ENCODE measurements around the gene CHERP.

Gene CHERP

DNA sequence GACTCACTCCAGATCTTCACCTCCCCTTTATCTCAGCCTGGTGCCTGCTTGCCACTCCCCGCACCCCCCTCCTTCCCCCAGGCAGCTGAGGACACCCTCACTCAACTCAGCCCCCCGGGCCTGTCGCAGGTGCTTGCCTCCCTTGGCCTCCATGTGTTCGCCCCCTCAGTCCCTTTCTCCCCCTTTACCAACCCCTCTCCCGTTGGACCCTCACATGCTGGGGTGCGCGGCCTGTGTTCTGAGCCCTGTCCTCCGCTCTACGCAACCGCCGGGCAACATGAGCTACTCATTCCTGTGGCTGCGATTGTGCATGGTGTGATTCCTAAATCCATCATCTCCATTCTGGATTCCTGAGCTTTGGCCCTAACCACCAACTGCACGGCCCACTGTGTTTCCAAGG is 5.1 kb downstream of the CHERP start:
- DNase-seq, result no peak

DNA sequence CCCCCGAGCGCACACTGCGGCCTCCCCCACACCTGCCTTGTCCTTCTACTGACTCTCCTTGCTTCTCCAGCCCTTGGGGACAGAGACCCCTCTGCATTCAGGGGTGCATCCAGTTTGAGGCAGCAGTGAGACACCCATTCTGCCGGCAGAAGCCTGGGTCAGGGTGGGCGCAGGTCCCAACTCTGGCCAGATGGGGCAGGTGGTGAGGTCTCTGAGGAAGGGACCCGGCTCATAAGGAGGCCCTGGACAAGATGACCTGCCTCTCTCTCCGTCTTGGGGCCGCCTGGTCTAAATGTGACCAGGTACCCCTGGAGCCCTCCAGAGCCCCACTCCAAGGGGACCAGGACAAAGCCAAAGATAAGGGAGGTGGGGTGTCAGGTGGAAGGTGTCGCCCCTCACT is 6.1 kb downstream of the CHERP start:
- no peak for DNase-seq

DNA sequence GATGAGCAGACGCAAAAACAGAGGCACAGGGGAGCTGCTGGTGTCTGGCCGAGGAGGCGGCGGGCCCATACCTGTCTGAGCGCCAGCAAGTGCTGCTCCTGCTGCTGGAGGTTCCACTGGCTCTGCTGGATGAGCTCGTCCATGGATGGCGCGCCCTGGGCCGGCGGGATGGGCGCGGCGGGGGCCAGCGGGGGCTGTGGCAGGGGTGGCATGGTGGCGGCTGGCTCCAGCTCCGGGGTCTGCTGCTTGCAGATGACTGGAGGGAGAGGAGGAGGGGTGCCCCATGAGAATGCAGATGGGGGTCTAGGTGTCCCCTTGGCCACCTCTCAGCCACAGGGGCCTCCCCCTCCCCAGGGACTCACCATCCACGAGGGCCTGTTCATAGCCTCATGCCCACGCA is 6.9 kb downstream of the CHERP start:
- no peak for DNase-seq

DNA sequence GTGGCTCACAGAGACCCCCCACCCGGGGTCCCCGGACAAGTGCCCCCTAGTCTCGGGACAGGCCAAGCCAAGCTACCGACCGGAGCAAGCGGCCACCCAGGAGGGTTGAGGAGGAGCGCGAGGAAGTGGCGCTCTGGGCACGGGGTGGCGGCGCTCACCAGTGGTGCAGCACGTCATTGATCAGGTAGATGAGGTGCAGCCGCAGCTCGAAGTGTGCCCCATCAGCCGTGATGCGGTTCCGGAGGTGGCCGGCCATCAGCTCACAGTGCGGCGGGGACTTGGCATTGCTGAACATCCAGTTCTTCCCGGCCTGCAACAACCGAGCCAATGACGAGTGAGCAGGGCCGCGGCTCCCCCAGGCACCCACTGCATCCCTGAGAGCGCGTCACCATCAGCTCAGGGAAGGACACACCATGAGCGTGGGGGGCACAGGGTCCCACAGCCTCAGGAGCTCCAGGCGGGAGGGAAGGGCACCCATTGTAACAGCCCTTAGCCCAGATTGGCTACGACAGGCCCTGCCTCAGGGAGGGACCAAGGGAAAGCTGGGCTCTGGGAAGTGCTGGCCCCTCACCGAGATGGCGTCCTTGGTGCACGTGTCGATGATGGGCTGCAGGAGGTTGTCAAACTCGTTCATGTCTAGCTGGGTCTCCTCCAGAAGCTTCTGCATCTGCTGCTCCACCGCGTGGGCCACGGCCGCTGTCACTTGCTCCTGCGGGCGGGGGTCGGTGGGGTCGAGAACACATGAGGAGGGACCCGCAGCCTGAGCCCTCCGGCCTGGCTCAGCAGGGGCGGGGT is 9.6 kb downstream of the CHERP start:
- no peak for DNase-seq

DNA sequence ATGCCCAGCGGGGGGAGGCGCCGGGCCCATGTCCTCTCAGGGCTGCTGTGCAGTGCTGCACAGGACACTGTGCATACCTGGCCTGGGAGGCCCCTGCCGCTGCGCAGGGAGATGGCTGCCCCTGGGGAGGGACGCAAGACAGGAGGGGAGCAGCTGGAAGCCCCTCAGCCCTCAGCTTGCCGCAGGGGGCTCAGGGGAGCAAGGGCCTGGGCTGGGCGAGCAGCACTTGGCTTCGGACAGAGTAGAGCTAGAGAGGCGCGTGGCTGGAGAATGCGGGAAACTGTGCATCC is 10.9 kb downstream of the CHERP start:
- no peak for DNase-seq

DNA sequence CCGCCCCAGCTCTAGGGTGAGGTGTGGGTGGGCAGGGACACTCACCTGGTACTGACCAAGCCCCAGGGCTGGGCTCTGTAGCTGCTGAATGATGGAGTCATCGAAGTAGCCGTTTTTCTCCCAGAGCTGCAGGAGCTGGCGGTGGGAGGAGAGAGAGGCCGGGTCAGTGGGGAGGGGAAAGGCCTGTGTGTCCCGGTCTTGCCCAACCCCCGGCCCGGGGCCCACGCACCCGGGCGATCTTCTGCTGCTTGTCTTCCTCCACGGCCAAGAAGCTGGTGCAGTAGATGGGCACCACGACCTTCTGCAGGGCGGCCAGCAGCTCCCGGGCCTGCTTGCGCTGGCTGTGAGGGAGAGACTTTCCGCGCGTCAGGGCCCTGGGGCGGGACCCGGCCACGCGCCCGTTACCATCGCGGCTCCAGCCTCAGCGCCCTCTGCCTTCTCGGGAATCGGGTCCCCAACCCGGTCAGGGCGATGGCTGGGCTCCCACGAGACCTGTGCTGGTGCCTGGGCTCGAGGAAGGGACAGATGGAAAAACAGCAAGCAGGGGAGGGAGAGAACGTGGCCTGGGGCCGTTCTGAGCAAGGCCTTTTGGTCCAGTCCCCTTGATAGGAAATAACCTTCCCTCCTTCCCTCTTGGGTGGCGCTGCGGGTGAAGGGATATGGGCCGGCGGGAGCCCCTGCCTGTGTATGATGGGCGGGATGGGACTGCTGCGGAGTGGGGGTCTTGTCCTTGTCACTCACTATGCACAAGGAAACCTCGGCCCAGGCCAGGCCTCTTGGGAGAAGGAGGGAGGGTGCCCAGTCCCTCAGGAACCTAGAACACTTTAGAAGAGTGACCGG is 11.5 kb downstream of the CHERP start:
- DNase-seq, result no peak

- no peak for DNase-seq
Measured at GRCh38 chr19:16529466-16530144, 12.6 kb downstream of the CHERP start.

GRCh38 chr19:16527971-16528521 is 14.2 kb downstream of the CHERP start:
- peak; percentile 26 for DNase-seq

DNA sequence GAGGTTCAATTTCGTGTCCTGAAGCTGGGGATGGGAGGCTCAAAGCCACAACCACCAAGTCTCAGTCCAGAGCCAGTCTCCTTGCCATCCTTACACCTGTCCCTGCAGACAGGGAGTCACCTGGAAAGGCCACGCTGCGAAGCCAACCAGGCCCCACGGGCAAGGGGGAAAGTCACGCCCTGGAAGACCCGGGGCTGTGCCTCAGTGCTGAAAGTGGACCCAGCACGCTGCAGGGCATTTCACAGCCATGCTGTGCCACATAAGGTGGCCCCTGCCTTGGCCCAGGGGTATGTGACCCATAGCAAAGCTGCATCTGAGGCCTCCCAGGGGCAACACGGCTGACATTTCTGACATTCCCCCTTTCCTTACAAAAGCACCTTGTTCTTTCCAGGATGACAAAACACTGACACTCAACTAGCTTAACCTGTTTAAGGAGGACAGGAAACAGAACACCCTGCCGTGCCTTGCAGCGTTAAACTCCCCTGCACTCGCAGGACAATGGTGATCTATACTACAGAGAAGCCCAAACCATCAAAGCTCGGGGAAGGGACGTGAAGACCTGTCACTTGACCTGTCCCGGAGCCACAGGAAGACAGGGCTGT is 14.8 kb downstream of the CHERP start:
- no peak for DNase-seq

GRCh38 chr19:16525751-16526481 is 16.3 kb downstream of the CHERP start:
- DNase-seq, result no peak

- DNase-seq, result no peak
Measured at GRCh38 chr19:16524991-16525734, 17.1 kb downstream of the CHERP start.

- DNase-seq, result no peak
Measured at GRCh38 chr19:16522559-16523377, 19.5 kb downstream of the CHERP start.

- no peak for DNase-seq
Measured at GRCh38 chr19:16521715-16522289, 20.4 kb downstream of the CHERP start.

DNA sequence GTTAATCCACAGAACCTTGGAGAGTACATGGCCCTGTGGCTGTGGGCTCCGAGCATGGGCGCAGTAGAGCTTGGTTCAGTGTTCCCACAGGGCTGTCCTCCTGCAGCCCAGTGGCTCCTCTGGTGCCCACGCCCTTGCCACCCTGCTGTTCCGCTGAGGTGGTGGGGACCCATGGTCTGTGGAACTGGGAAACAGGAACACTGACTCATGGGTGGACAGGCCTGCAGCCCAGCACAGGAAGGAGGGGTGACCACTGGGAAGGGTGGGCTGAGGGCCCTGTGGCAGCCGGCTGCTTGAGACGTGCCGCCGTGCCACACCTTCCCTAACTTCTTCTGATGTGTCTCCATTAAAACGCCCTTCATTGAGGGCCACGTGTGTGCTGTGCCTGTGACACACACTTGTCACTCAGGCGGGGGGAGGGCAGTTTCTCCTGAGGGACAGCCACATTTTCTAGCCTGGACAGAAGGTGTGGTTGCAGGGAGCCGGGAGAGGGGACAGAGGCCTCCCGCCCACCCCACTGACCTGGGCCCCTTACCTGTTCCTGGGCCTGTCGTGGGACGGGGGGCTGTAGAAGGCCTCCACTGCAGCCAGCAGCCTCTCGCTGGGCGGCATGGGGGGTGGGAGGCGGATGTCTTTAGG is 21.1 kb downstream of the CHERP start:
- DNase-seq, result no peak

DNA sequence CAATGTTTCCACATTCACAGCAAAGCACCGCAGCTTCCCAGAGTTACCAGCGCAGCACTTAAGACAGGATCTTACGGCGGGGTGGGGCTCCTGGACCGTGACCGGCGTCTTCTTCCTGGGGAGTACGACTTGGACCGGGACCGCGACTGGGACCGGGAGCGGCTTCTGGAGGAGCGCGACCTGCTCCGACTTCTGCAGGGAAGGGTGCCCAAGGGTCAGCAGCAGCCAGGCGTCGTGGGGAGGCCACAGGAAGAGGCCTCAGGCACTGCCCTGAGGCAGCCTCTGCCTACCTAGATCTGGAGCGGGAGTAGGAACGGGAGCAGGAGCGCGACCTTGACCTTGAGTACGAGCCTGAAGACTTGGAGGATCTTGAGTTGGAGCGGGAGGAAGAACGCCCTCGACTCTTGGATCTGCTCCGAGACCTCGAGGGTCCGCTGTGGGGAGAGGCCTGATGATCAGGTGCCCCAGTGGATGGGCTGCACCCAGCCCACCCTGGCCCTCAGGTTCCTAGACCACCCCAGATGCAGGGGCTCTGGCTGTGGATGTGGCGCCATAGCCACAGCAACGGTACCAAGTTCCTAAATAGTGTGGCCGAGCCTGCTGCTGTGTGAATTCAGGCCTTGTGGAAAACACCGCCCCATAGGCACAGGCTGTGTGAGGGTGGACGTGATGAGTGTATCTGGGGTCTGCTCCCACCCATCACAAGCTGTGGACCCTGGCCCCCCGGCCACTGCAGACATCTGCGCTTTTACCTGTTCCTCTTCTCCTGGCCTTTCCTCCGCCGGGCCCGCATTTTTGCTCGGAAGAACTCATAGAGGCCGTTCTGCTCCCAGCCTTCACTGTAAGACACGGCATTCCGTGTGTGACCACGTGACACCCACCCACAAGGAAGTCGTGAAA is 21.9 kb downstream of the CHERP start:
- DNase-seq, result no peak

- DNase-seq, result no peak
Measured at GRCh38 chr19:16519230-16519687, 23.0 kb downstream of the CHERP start.

DNA sequence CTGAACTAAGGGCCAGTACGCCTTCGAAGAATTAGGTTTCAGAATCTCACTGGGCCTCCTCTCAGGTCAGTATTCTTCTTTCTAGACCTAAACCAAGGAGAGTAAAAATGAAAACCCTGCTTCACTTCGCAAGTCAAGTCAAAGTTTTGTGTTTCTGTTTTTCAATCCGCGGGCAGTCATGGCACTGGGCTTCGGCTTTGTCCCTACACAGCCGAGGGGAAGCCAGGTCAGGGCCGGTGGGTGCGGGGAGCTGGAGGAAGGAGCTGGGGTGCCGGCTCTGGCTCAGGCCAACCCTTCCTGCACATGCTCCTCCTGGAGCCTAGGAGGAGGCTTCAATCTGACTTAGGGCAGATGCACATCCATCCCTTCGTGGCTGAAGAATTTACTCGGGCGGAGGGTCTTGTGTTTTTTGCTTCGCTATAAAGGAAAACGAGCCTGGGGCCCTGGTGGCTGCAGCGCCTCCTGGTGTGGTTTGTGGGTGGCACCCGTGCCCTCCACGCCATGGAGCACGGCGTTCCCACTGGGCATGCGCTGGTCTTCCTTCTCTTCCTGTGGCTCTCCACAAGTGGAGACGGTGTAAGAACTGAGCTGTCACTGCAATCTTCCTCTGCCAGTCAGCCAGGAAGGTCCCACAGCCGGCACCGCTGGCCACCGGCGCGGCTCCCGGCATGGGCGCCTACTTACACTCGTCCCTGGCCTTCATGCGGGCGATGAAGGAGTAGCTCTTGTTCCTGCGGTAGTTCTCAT is 23.6 kb downstream of the CHERP start:
- no peak for DNase-seq

DNA sequence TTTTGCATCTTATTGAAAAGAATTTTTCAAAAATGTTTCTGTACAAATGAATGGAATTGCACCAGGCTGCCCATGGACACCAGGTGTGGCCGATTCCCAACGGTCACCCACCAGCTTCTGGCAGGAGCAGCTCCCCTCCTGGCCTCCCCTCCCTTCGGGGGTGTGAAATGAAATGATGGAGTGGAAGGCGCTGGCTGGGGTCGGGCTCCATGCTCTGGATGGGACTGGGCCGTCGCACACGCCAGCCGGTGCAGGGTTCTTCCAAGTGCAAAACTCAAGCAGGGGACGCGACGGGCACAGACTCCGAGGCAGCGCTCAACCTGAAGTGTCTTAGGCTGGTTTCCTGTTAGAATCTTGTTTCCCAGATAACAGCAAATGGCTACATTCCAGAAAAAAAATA is 24.2 kb downstream of the CHERP start:
- no peak for DNase-seq
